H1 (cell line): ENCODE data around the gene LCN10. TPM values are rescaled to one million over a fixed set of nuclear protein-coding genes. Genes with fewer than 3 reads are reported as not detected.

ENCODE experiments used
- CTCF ChIA-PET: fragments of 300-600 bp; sonication (Branson Sonifier 250); formaldehyde crosslinking; loops from one replicate; lab custom pipeline; 2021; ENCODE audit not compliant: partially characterized antibody; lab: Charles Lee
- POLR2A ChIA-PET: fragments of 300-600 bp; sonication (Branson Sonifier 250); formaldehyde crosslinking; loops from one replicate; lab custom pipeline; 2021; ENCODE audit warnings: inconsistent platforms; ENCODE audit not compliant: partially characterized antibody; lab: Charles Lee
- DNase-seq, 2 experiments: peaks; one replicate each; pipeline versions ENCODE4 v3.0.0 to v3.0.0-alpha.2; 2010 to 2022; ENCODE audit warnings: low spot score in 2 of 2, low read depth in 1 of 2, mixed read lengths in 1 of 2
- FAIRE-seq: peaks from 2 replicates; lab custom pipeline; 2011; peaks lifted over from hg19 to GRCh38; lab: Jason Lieb, UNC
- H2AFZ ChIP-seq: 2 replicates; pipeline ENCODE4 v1.8.1; 2012; ENCODE audit warnings: low read length, inconsistent platforms
- H2AK5ac ChIP-seq: 2 replicates; pipeline ENCODE4 v1.6.1; 2013; ENCODE audit warnings: low read depth, low read length
- H2BK120ac ChIP-seq: replicated peaks from 2 replicates; pipeline ENCODE3; 2013; ENCODE audit warnings: low read depth, low read length, inconsistent platforms
- H2BK12ac ChIP-seq: 2 replicates; pipeline ENCODE4 v1.6.1; 2013; ENCODE audit warnings: low read depth, low read length
- H2BK15ac ChIP-seq: 2 replicates; pipeline ENCODE4 v1.6.1; 2013; ENCODE audit warnings: low read length
- H2BK20ac ChIP-seq: 2 replicates; pipeline ENCODE4 v1.6.1; 2013; ENCODE audit warnings: low read length
- H2BK5ac ChIP-seq: 2 replicates; pipeline ENCODE4 v1.6.1; 2013; ENCODE audit warnings: low read depth, low read length
- H3K14ac ChIP-seq: 2 replicates; pipeline ENCODE4 v1.6.1; 2013; ENCODE audit warnings: inconsistent platforms; ENCODE audit not compliant: insufficient read length
- H3K18ac ChIP-seq: 2 replicates; pipeline ENCODE4 v1.6.1; 2013; ENCODE audit warnings: low read length; ENCODE audit errors: extremely low read depth
- H3K23ac ChIP-seq: 2 replicates; pipeline ENCODE4 v1.6.1; 2013; ENCODE audit warnings: inconsistent platforms; ENCODE audit not compliant: insufficient read length
- H3K23me2 ChIP-seq: 2 replicates; pipeline ENCODE4 v1.6.1; 2013; ENCODE audit warnings: low read depth, low read length
- H3K27ac ChIP-seq: 2 replicates; pipeline ENCODE4 v1.6.1; 2011; ENCODE audit warnings: low read depth, low read length, inconsistent platforms
- H3K27me3 ChIP-seq, 4 experiments: replicated peaks in 1 of 4; 1 replicate in 1 of 4; 2 replicates in 3 of 4; pipeline versions ENCODE4 v1.6.1 to v1.8.1; 2011 to 2013; ENCODE audit warnings: low read length in 3 of 4, mild to moderate bottlenecking in 3 of 4, inconsistent platforms in 2 of 4, mixed read lengths in 2 of 4, moderate library complexity in 1 of 4; ENCODE audit not compliant: control insufficient read depth in 3 of 4, insufficient read depth in 3 of 4; ENCODE audit errors: extremely low read depth in 1 of 4
- H3K36me3 ChIP-seq, 4 experiments: 2 replicates each; pipeline versions ENCODE4 v1.6.1 to v1.8.1; 2011 to 2013; ENCODE audit warnings: mild to moderate bottlenecking in 4 of 4, low read length in 3 of 4, moderate library complexity in 2 of 4, control low read depth in 1 of 4, inconsistent platforms in 1 of 4; ENCODE audit not compliant: insufficient read depth in 4 of 4, control insufficient read depth in 2 of 4
- H3K4ac ChIP-seq: replicated peaks from 2 replicates; pipeline ENCODE3; 2013; ENCODE audit warnings: low read length, low read depth, mixed read lengths, inconsistent platforms; ENCODE audit not compliant: insufficient read length
- H3K4me1 ChIP-seq, 4 experiments: replicated peaks in 1 of 4; 1 replicate in 1 of 4; 2 replicates in 3 of 4; pipeline versions ENCODE4 v1.6.1 to v1.8.1; 2011 to 2013; ENCODE audit warnings: low read length in 3 of 4, inconsistent platforms in 2 of 4, mixed read lengths in 1 of 4; ENCODE audit not compliant: insufficient read depth in 4 of 4, control insufficient read depth in 3 of 4
- H3K4me2 ChIP-seq, 2 experiments: 2 replicates each; pipeline versions ENCODE4 v1.6.1 to v1.8.1; 2011 to 2013; ENCODE audit warnings: low read depth in 2 of 2, low read length in 2 of 2, control low read depth in 1 of 2, inconsistent platforms in 1 of 2, mild to moderate bottlenecking in 1 of 2; ENCODE audit not compliant: insufficient read depth in 1 of 2
- H3K4me3 ChIP-seq, 4 experiments: fragments of 200-600, 300-600 bp in 1 of 4; sonication (generic), shearing (Covaris generic), sonication (Bioruptor Twin) in 1 of 4; 2 replicates each; pipeline versions ENCODE4 v1.5.1 to v1.8.1; 2011 to 2016; ENCODE audit warnings: low read length in 4 of 4, low read depth in 3 of 4, control low read depth in 2 of 4, inconsistent platforms in 2 of 4, mild to moderate bottlenecking in 2 of 4, mixed read lengths in 1 of 4, moderate library complexity in 1 of 4; ENCODE audit not compliant: insufficient read depth in 2 of 4; ENCODE audit errors: extremely low read depth in 1 of 4
- H3K56ac ChIP-seq: replicated peaks from 2 replicates; pipeline ENCODE3; 2013; ENCODE audit warnings: low read depth, mild to moderate bottlenecking, mixed read lengths, low read length, inconsistent platforms; ENCODE audit not compliant: insufficient read length
- H3K79me1 ChIP-seq: 2 replicates; pipeline ENCODE4 v1.6.1; 2013; ENCODE audit warnings: low read depth, low read length, control low read depth
- H3K79me2 ChIP-seq, 2 experiments: 2 replicates each; pipeline versions ENCODE4 v1.6.1 to v1.8.1; 2012 to 2013; ENCODE audit warnings: low read length in 2 of 2, mild to moderate bottlenecking in 2 of 2, inconsistent platforms in 1 of 2; ENCODE audit not compliant: insufficient read depth in 2 of 2, control insufficient read depth in 1 of 2
- H3K9ac ChIP-seq, 4 experiments: replicated peaks in 1 of 4; 1 replicate in 1 of 4; 2 replicates in 3 of 4; pipeline versions ENCODE4 v1.6.1 to v1.8.1; 2011 to 2013; ENCODE audit warnings: low read depth in 3 of 4, low read length in 3 of 4, control low read depth in 2 of 4, mild to moderate bottlenecking in 2 of 4, moderate library complexity in 2 of 4, inconsistent platforms in 1 of 4; ENCODE audit errors: extremely low read depth in 1 of 4
- H3K9me3 ChIP-seq, 2 experiments: 2 replicates each; pipeline versions ENCODE4 v1.6.1 to v1.8.1; 2012 to 2013; ENCODE audit warnings: mild to moderate bottlenecking in 2 of 2, moderate library complexity in 2 of 2, control low read depth in 1 of 2, inconsistent platforms in 1 of 2, low read depth in 1 of 2, low read length in 1 of 2, mixed read lengths in 1 of 2; ENCODE audit not compliant: insufficient read depth in 2 of 2
- H4K20me1 ChIP-seq, 2 experiments: replicated peaks in 1 of 2; 2 replicates each; pipeline versions ENCODE3 to v1.8.1; 2011 to 2013; ENCODE audit warnings: inconsistent platforms in 2 of 2, low read length in 2 of 2, mild to moderate bottlenecking in 1 of 2; ENCODE audit not compliant: insufficient read depth in 2 of 2, control insufficient read depth in 1 of 2
- H4K5ac ChIP-seq: 2 replicates; pipeline ENCODE4 v1.6.1; 2013; ENCODE audit warnings: low read length, low read depth, mixed read lengths, inconsistent platforms; ENCODE audit not compliant: insufficient read length
- H4K8ac ChIP-seq: 2 replicates; pipeline ENCODE4 v1.8.0; 2013; ENCODE audit warnings: mild to moderate bottlenecking, moderate library complexity, low read length, inconsistent platforms; ENCODE audit not compliant: insufficient read depth; ENCODE audit errors: extremely low read depth
- H4K91ac ChIP-seq: replicated peaks from 2 replicates; pipeline ENCODE3; 2013; ENCODE audit warnings: low read length, mixed read lengths, inconsistent platforms; ENCODE audit not compliant: insufficient read length
- CHD2 ChIP-seq: IDR thresholded peaks from 2 replicates; pipeline ENCODE4 v1.6.1; 2012; ENCODE audit warnings: low read length, improper control_type of control experiment
- CREB1 ChIP-seq: IDR thresholded peaks from 2 replicates; pipeline ENCODE4 v1.6.1; 2012; ENCODE audit warnings: inconsistent platforms
- JUND ChIP-seq: IDR thresholded peaks from 2 replicates; pipeline ENCODE4 v1.6.1; 2011; ENCODE audit warnings: mild to moderate bottlenecking, improper control_type of control experiment, low read length
- KDM1A ChIP-seq: fragments of 200-600, 300-600 bp; sonication (generic); IDR thresholded peaks from 2 replicates; pipeline ENCODE4 v1.7.1; 2016; ENCODE audit warnings: mild to moderate bottlenecking, low read length, borderline replicate concordance
- KDM4A ChIP-seq: IDR thresholded peaks from one replicate; pipeline ENCODE4 v1.7.1; 2012; ENCODE audit warnings: low read depth, mild to moderate bottlenecking, moderate library complexity, low read length, inconsistent platforms; ENCODE audit not compliant: severe bottlenecking
- KDM5A ChIP-seq: fragments of 200-600 bp; IDR thresholded peaks from 2 replicates; pipeline ENCODE4 v1.7.1; 2012; ENCODE audit warnings: mild to moderate bottlenecking, low read length, inconsistent platforms, mixed read lengths
- SIRT6 ChIP-seq: IDR thresholded peaks from one replicate; pipeline ENCODE4 v1.7.1; 2012; ENCODE audit warnings: low read length, inconsistent platforms
- TAF1 ChIP-seq: IDR thresholded peaks from 2 replicates; pipeline ENCODE4 v1.6.1; 2011; ENCODE audit warnings: mild to moderate bottlenecking, low read depth, low read length
- TEAD4 ChIP-seq: IDR thresholded peaks from 2 replicates; pipeline ENCODE4 v1.6.1; 2012; ENCODE audit warnings: low read depth, low read length, inconsistent platforms, mixed read lengths
- WGBS, 2 experiments: shearing (Covaris generic) in 1 of 2; methylation state at CpG; one replicate each; pipeline versions ENCODE4 v1.1.6 to v1.1.7; 2013 to 2015; ENCODE audit warnings: low lambda C conversion rate in 2 of 2, mixed read lengths in 2 of 2, inconsistent platforms in 1 of 2, low coverage in 1 of 2, missing lambda C conversion rate in 1 of 2; ENCODE audit not compliant: insufficient replicate concordance in 2 of 2, insufficient coverage in 1 of 2, insufficient read length in 1 of 2; ENCODE audit errors: extremely low coverage in 1 of 2, missing lambda C conversion rate in 1 of 2; 5-methylcytosine and 5-hydroxymethylcytosine counted together
- polyA plus RNA-seq, 7 experiments: library from polyadenylated mRNA; depleted of rRNA in 3 of 7; stranded (reverse) in 5 of 7; unstranded in 2 of 7; fragments of >200 nt in 5 of 7; fragments of 200-250 nt in 2 of 7; gene quantifications; 1 replicate in 5 of 7; 2 replicates in 1 of 7; 4 replicates in 1 of 7; pipeline versions ENCODE4 v1.2.1 to v1.2.3, GENCODE V29; 2011 to 2013; ENCODE audit warnings: missing spikeins in 2 of 7, mixed read lengths in 2 of 7
- total RNA-seq: library from RNA; stranded (reverse); fragmentation: NEBNext Ultra II Directional; extraction: Animal tissue kit (Norgen Biotek cat#: 25700); gene quantifications from 2 replicates; pipeline ENCODE4 v1.2.1, GENCODE V29; 2021

The LCN10 gene
- total and polyA plus RNA-seq, 2 of the 8 experiments (the other 6 are each of a cell fraction or from before 2014, with no cell fraction given) = 2.6 to 2.8 TPM

DNA sequence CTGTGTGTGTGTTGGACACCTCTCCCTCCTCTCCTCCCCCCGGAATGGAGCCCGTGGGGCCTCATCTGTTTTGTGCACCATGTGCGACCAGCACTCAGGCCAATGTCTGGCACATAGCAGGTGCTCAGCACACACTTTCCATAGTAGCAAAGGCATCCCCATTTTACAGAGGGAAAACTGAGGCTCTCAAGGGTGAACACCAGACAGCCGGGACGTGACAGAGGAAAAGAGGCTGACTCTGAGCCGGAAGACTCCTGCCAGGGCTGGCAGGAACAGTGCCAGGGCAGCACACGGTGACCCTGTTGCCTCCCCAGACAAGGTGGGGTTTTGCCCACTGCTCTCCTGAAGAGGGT lies 53.7 kb downstream of the LCN10 start:
- WGBS, 2 experiments = 87% methylated on average over 7 of the region's 7 CpGs; no CpG with 5 or more reads in 1 of the 2 experiments
- CTCF ChIA-PET = interaction anchor here (1.9 to 12.8 kb wide), 2 partner anchors 15 to 59 kb away, joined by 6 to 125 read pairs; no protein-coding TSS in a partner anchor
- no peaks in the 10 kb centered on the region for H3K79me2 ChIP-seq
- H2AFZ ChIP-seq = no peak overlapping the region
- no peak overlapping the region for H3K4me2 ChIP-seq
- peaks cover 0 to 27% (median 17%) of the 10 kb centered on the region in 4 experiments; a peak in 5 of 7 replicates for H3K4me1 ChIP-seq
- H3K23ac ChIP-seq = no peak overlapping the region
- no peak overlapping the region for H4K5ac ChIP-seq
- no peak overlapping the region for H3K9ac ChIP-seq
- no peak overlapping the region for H3K4ac ChIP-seq
- peak overlapping the region; percentile 86; the same call in 1 of the 2 replicates for H2BK20ac ChIP-seq
- no peak overlapping the region for H4K91ac ChIP-seq
- DNase-seq = peak in 1 of 2 experiments; percentile 39
- H2BK15ac ChIP-seq = no peak overlapping the region
- H3K4me3 ChIP-seq = no peak overlapping the region
- peaks cover 6% of the 10 kb centered on the region; the same call in 1 of the 2 replicates for H3K79me1 ChIP-seq
- H2AK5ac ChIP-seq = 0 out of 2 replicates have a peak overlapping the region, but pooled peaks have one; percentile 34
- TF ChIP-seq SIRT6 (no peak), KDM5A (no peak), CHD2 (no peak), KDM1A (peak; percentile 54; the same call in 1 of the 2 replicates), KDM4A (no peak), CREB1 (no peak), TEAD4 (no peak), TAF1 (no peak), JUND (no peak)
- no peaks in the 10 kb centered on the region for H3K36me3 ChIP-seq
- no peaks in the 10 kb centered on the region for H3K9me3 ChIP-seq
- POLR2A ChIA-PET = interaction anchor here (1.4 to 3.7 kb wide), 3 partner anchors 14 to 39 kb away, joined by 4 to 29 read pairs (median 8); no protein-coding TSS in a partner anchor
- no peak overlapping the region for H4K8ac ChIP-seq
- no peak overlapping the region for H3K27ac ChIP-seq
- peaks cover 2 to 5% of the 10 kb centered on the region in 2 experiments for H4K20me1 ChIP-seq
- peaks cover 0 to 11% (median 5%) of the 10 kb centered on the region in 4 experiments; a peak in 4 of 7 replicates for H3K27me3 ChIP-seq
- peak overlapping the region; percentile 80; the same call in 1 of the 2 replicates for H2BK12ac ChIP-seq
- H2BK120ac ChIP-seq = no peak overlapping the region
- H3K18ac ChIP-seq = no peak overlapping the region
- no peak overlapping the region for H3K56ac ChIP-seq
- FAIRE-seq = no peak
- H3K14ac ChIP-seq = no peak overlapping the region
- H3K23me2 ChIP-seq = peaks cover 13% of the 10 kb centered on the region; the same call in 1 of the 2 replicates
- H2BK5ac ChIP-seq = 0 out of 2 replicates have a peak overlapping the region, but pooled peaks have one; percentile 24
